GM19193 (cell line): Measurements from ENCODE around the gene IFNA21.

Experiments used
- POLR2A ChIP-seq: IDR thresholded peaks from 4 replicates; pipeline ENCODE4 v1.6.1; 2011; ENCODE audit not compliant: insufficient read depth, insufficient read length; ENCODE audit errors: extremely low read depth

Gene IFNA21

GRCh38 chr9:21121595-21122251, 44.7 kb downstream of the IFNA21 start:
- TF ChIP-seq POLR2A: no peak

DNA sequence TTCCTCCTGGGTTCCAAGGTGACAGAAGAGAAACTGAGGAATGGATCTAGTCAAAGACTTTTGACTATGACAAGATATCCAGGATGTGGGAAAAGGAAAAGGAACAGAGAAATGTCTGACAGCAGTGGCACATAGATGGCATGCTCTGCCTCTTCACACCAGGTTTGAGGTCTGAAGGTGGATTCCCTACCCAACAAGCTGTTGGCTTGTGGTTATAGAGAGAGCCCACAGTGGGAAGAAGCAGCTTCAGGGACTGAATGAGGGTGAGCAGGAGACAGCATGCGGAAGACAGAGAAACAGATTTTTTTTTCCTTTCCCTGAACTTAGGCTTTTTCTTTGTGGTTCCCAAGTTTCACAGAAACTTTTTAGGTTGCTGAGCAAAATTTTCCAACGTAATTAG, 45.4 kb downstream of the IFNA21 start:
- TF ChIP-seq POLR2A: no peak

GRCh38 chr9:21119093-21119770, 47.2 kb downstream of the IFNA21 start:
- no peak for TF ChIP-seq POLR2A
